Measurements from ENCODE around the gene DNA2. TPM values are rescaled to one million over a fixed set of nuclear protein-coding genes. Genes with fewer than 3 reads are reported as not detected.

DNA2 gene
- total RNA-seq, 1 donor from 2014 or later, result 85.4 TPM

GRCh38 chr10:68440898-68441297 lies 30.9 kb downstream of the DNA2 start:
- Histone ChIP-seq H3K4me1 (no peaks in the 10 kb centered on the region), H3K36me3 (peaks cover 13% of the 10 kb centered on the region), H3K9me3 (ENCODE audit: low read depth) (no peaks in the 10 kb centered on the region), H3K27ac (no peak overlapping the region), H3K27me3 (no peaks in the 10 kb centered on the region), H4K20me1 (ENCODE audit: low read depth) (no peaks in the 10 kb centered on the region), H2AFZ (replicated peaks) (no peak overlapping the region), H3F3A (ENCODE audit: low read depth) (peaks cover 3% of the 10 kb centered on the region), H3K79me2 (ENCODE audit: low read depth) (no peaks in the 10 kb centered on the region), H3K4me3 (no peak overlapping the region), H3K4me2 (no peak overlapping the region), H3K9ac (no peak overlapping the region)
- H3K9me3 Mint-ChIP-seq, result no peaks in the 10 kb centered on the region
- H3K36me3 Mint-ChIP-seq, result peaks cover 19% of the 10 kb centered on the region
- H3K4me3 Mint-ChIP-seq, result no peak overlapping the region
- H3K4me1 Mint-ChIP-seq, result no peaks in the 10 kb centered on the region
- DNase-seq (ENCODE audit: low spot score), result no peak
- H3K27ac Mint-ChIP-seq, result no peak overlapping the region
- H3K27me3 Mint-ChIP-seq (ENCODE audit: insufficient read depth, low read depth), result peaks cover 4% of the 10 kb centered on the region
- TF ChIP-seq CTCF (IDR thresholded peaks at IDR 0.05) (no peak), EZH2 (IDR thresholded peaks at IDR 0.05) (no peak), EZH2phosphoT487 (IDR thresholded peaks at IDR 0.05) (no peak)

- Histone ChIP-seq H3K4me1 (no peaks in the 10 kb centered on the region), H4K20me1 (ENCODE audit: low read depth) (no peaks in the 10 kb centered on the region), H3F3A (ENCODE audit: low read depth) (peaks cover 6% of the 10 kb centered on the region), H3K79me2 (ENCODE audit: low read depth) (no peaks in the 10 kb centered on the region), H3K4me3 (no peak overlapping the region), H3K9me3 (ENCODE audit: low read depth) (no peaks in the 10 kb centered on the region), H3K27ac (no peak overlapping the region), H3K9ac (no peak overlapping the region), H3K4me2 (no peak overlapping the region), H2AFZ (replicated peaks) (no peak overlapping the region), H3K27me3 (no peaks in the 10 kb centered on the region), H3K36me3 (peaks cover 14% of the 10 kb centered on the region)
- no peak overlapping the region for H3K4me3 Mint-ChIP-seq
- H3K9me3 Mint-ChIP-seq, result no peaks in the 10 kb centered on the region
- peaks cover 2% of the 10 kb centered on the region for H3K27me3 Mint-ChIP-seq (ENCODE audit: insufficient read depth, low read depth)
- no peak for TF ChIP-seq CTCF (IDR thresholded peaks at IDR 0.05)
- no peak for TF ChIP-seq EZH2phosphoT487 (IDR thresholded peaks at IDR 0.05)
- no peak for TF ChIP-seq EZH2 (IDR thresholded peaks at IDR 0.05)
- no peaks in the 10 kb centered on the region for H3K4me1 Mint-ChIP-seq
- H3K36me3 Mint-ChIP-seq, result peaks cover 18% of the 10 kb centered on the region
- DNase-seq (ENCODE audit: low spot score), result no peak
- H3K27ac Mint-ChIP-seq, result no peak overlapping the region
These were observed 36.0 kb downstream of the DNA2 start for GRCh38 chr10:68435803-68436202.

- no peaks in the 10 kb centered on the region for H3K9me3 ChIP-seq (ENCODE audit: low read depth)
- H3K27ac ChIP-seq, result no peak overlapping the region
- H2AFZ ChIP-seq (replicated peaks), result no peak overlapping the region
- peaks cover 5% of the 10 kb centered on the region for H3F3A ChIP-seq (ENCODE audit: low read depth)
- DNase-seq (ENCODE audit: low spot score), result no peak
- TF ChIP-seq CTCF (IDR thresholded peaks at IDR 0.05) (no peak), EZH2phosphoT487 (IDR thresholded peaks at IDR 0.05) (no peak), EZH2 (IDR thresholded peaks at IDR 0.05) (no peak)
- no peak overlapping the region for H3K4me3 ChIP-seq
- Mint-ChIP-seq H3K27me3 (ENCODE audit: insufficient read depth, low read depth) (peaks cover 2% of the 10 kb centered on the region), H3K4me3 (no peak overlapping the region), H3K36me3 (peaks cover 19% of the 10 kb centered on the region), H3K9me3 (no peaks in the 10 kb centered on the region), H3K27ac (no peak overlapping the region), H3K4me1 (no peaks in the 10 kb centered on the region)
- H3K4me2 ChIP-seq, result no peak overlapping the region
- no peaks in the 10 kb centered on the region for H3K79me2 ChIP-seq (ENCODE audit: low read depth)
- no peak overlapping the region for H3K9ac ChIP-seq
- no peaks in the 10 kb centered on the region for H4K20me1 ChIP-seq (ENCODE audit: low read depth)
- H3K36me3 ChIP-seq, result peaks cover 23% of the 10 kb centered on the region
- H3K4me1 ChIP-seq, result no peaks in the 10 kb centered on the region
- no peaks in the 10 kb centered on the region for H3K27me3 ChIP-seq
These were observed 37.1 kb downstream of the DNA2 start for GRCh38 chr10:68434657-68435056.
